SK-N-SH (cell line): ENCODE data around the gene BRAT1. TPM values are rescaled to one million over a fixed set of nuclear protein-coding genes. Genes with fewer than 3 reads are reported as not detected.

Experiments used
- CTCF ChIA-PET: fragments of 300-600, 350-600 bp; formaldehyde crosslinking; extraction: SDS; loops from one replicate; lab custom pipeline; 2021; lab: Yijun Ruan, JAX
- POLR2A ChIA-PET: fragments of 350-600 bp; sonication (Branson Sonifier 250); formaldehyde crosslinking; extraction: SDS; loops from one replicate; lab custom pipeline; 2020; ENCODE audit warnings: antibody characterized with exemption, inconsistent platforms; lab: Yijun Ruan, JAX
- DNase-seq: peaks from one replicate; pipeline ENCODE4 v3.0.0; 2012
- H2AFZ ChIP-seq: fragments of 200-600 bp; sonication (generic); 2 replicates; pipeline ENCODE4 v1.8.1; 2016; ENCODE audit warnings: antibody characterized with exemption, mild to moderate bottlenecking, low read depth
- H3F3A ChIP-seq: fragments of 200-600 bp; sonication (generic); replicated peaks from 2 replicates; pipeline ENCODE3; 2016; ENCODE audit warnings: antibody characterized with exemption, mild to moderate bottlenecking; ENCODE audit not compliant: insufficient read depth
- H3K27ac ChIP-seq, 2 experiments: fragments of 200-500 bp in 1 of 2; fragments of 200-600 bp in 1 of 2; sonication (Bioruptor generic) in 1 of 2; sonication (generic), shearing (Covaris generic) in 1 of 2; 2 replicates each; pipeline versions ENCODE4 v1.5.1 to v1.6.1; 2014 to 2016; ENCODE audit warnings: low read depth in 2 of 2, inconsistent platforms in 1 of 2, low read length in 1 of 2, mild to moderate bottlenecking in 1 of 2, mixed read lengths in 1 of 2
- H3K27me3 ChIP-seq: fragments of 200-600 bp; sonication (generic), shearing (Covaris generic); 2 replicates; pipeline ENCODE4 v1.6.1; 2016; ENCODE audit warnings: mixed run types; ENCODE audit not compliant: insufficient read depth
- H3K36me3 ChIP-seq, 2 experiments: fragments of 200-500 bp in 1 of 2; fragments of 200-600 bp in 1 of 2; sonication (Bioruptor generic) in 1 of 2; sonication (generic) in 1 of 2; replicated peaks in 1 of 2; 2 replicates each; pipeline versions ENCODE3 to v1.5.1; 2014 to 2016; ENCODE audit warnings: low read length in 1 of 2, mild to moderate bottlenecking in 1 of 2; ENCODE audit not compliant: insufficient read depth in 2 of 2, control insufficient read depth in 1 of 2
- H3K4me1 ChIP-seq, 2 experiments: fragments of 200-500 bp in 1 of 2; fragments of 200-600 bp in 1 of 2; sonication (Bioruptor generic) in 1 of 2; sonication (generic), shearing (Covaris generic) in 1 of 2; 2 replicates each; pipeline versions ENCODE4 v1.5.1 to v1.6.1; 2014 to 2016; ENCODE audit warnings: low read depth in 1 of 2, low read length in 1 of 2, mixed run types in 1 of 2; ENCODE audit not compliant: insufficient read depth in 2 of 2, control insufficient read depth in 1 of 2
- H3K4me2 ChIP-seq: fragments of 200-600 bp; sonication (generic), shearing (Covaris generic); 2 replicates; pipeline ENCODE4 v1.6.1; 2017; ENCODE audit warnings: mixed run types
- H3K4me3 ChIP-seq, 2 experiments: fragments of 200-500 bp in 1 of 2; fragments of 200-600 bp in 1 of 2; sonication (Bioruptor generic) in 1 of 2; sonication (generic), shearing (Covaris generic) in 1 of 2; 2 replicates each; pipeline versions ENCODE4 v1.5.1 to v1.8.1; 2014 to 2016; ENCODE audit warnings: low read depth in 2 of 2, inconsistent platforms in 1 of 2, low read length in 1 of 2, mild to moderate bottlenecking in 1 of 2, mixed read lengths in 1 of 2, moderate library complexity in 1 of 2
- H3K79me2 ChIP-seq: fragments of 200-600 bp; sonication (generic); 2 replicates; pipeline ENCODE4 v1.8.1; 2017; ENCODE audit warnings: mild to moderate bottlenecking; ENCODE audit not compliant: insufficient read depth
- H3K9ac ChIP-seq: fragments of 200-600 bp; sonication (generic); 2 replicates; pipeline ENCODE4 v1.6.1; 2017; ENCODE audit warnings: mixed run types
- H3K9me2 ChIP-seq: fragments of 200-600 bp; sonication (generic); 2 replicates; pipeline ENCODE4 v1.6.1; 2017; ENCODE audit warnings: mixed run types
- H3K9me3 ChIP-seq: fragments of 200-600 bp; sonication (generic); 2 replicates; pipeline ENCODE4 v1.6.1; 2017; ENCODE audit warnings: mixed run types, mild to moderate bottlenecking, moderate library complexity
- H4K20me1 ChIP-seq: fragments of 200-600 bp; sonication (generic); 2 replicates; pipeline ENCODE4 v1.6.1; 2017; ENCODE audit warnings: mild to moderate bottlenecking, mixed run types; ENCODE audit not compliant: insufficient read depth
- ELF1 ChIP-seq: IDR thresholded peaks from 2 replicates; pipeline ENCODE4 v1.4.0; 2012
- FOSL2 ChIP-seq: IDR thresholded peaks from 2 replicates; pipeline ENCODE4 v1.4.0; 2012; ENCODE audit warnings: low read depth, mild to moderate bottlenecking, moderate library complexity, borderline replicate concordance
- NRF1 ChIP-seq: IDR thresholded peaks from 2 replicates; pipeline ENCODE4 v1.6.1; 2012; ENCODE audit warnings: low read depth, mild to moderate bottlenecking, low read length
- RAD21 ChIP-seq: IDR thresholded peaks from 2 replicates; pipeline ENCODE4 v1.6.1; 2012; ENCODE audit warnings: mild to moderate bottlenecking, low read length
- RFX5 ChIP-seq: IDR thresholded peaks from 2 replicates; pipeline ENCODE4 v1.6.1; 2012; ENCODE audit warnings: mild to moderate bottlenecking, improper control_type of control experiment, low read length
- TEAD4 ChIP-seq: IDR thresholded peaks from 2 replicates; pipeline ENCODE4 v1.4.0; 2012; ENCODE audit warnings: mild to moderate bottlenecking, borderline replicate concordance; ENCODE audit not compliant: insufficient read depth
- WGBS: methylation state at CpG from one replicate; pipeline ENCODE4 v1.1.6; 2017; ENCODE audit warnings: low lambda C conversion rate; 5-methylcytosine and 5-hydroxymethylcytosine counted together
- polyA plus RNA-seq, 3 experiments: library from polyadenylated mRNA; depleted of rRNA; stranded (reverse); fragments of >200 nt; gene quantifications; 2 replicates each; pipeline ENCODE4 v1.2.3, GENCODE V29; 2012
- TF ChIP-seq, protein P1 (sequence below): IDR thresholded peaks from 2 replicates; pipeline ENCODE4 v1.4.0; 2012; ENCODE audit warnings: low read depth, borderline replicate concordance
- TF ChIP-seq, protein P2 (sequence below): IDR thresholded peaks from 2 replicates; pipeline ENCODE4 v1.6.1; 2012; ENCODE audit warnings: mild to moderate bottlenecking, low read depth, low read length, moderate library complexity

BRAT1 gene
- polyA plus RNA-seq, 1 of the 3 experiments (the other 2 are of a cell fraction): 36.2 TPM

DNA sequence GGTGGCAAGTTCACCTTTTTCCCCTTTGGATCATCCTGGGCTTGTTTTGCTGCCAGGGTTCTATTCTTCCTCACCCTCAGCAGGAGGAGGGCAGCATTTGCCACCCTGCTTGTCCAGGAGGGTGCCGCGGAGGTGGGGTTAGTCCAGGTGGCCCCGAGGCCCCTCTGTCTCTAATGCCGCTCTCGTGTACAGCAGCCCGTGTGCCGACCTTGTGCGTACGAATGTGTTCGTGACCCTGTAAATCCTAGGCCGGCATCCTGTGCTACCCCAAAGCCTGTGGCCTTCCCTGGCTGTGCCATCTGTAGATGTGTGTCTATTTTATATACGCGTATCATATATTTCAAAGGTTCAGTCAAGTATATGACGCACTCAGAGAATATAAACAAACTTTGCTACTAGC, 14.1 kb upstream of the BRAT1 start:
- H3K9me2 ChIP-seq: no peaks in the 10 kb centered on the region
- no peaks in the 10 kb centered on the region for H3K27me3 ChIP-seq
- no peaks in the 10 kb centered on the region for H3F3A ChIP-seq
- no peak for DNase-seq
- no peak overlapping the region for H2AFZ ChIP-seq
- H3K4me3 ChIP-seq: no peak overlapping the region
- peaks cover 10% of the 10 kb centered on the region; the same call in 1 of the 2 replicates for H3K79me2 ChIP-seq
- H4K20me1 ChIP-seq: no peaks in the 10 kb centered on the region
- no peaks in the 10 kb centered on the region for H3K9me3 ChIP-seq
- CTCF ChIA-PET: interaction anchor here (1.1 to 3.1 kb wide), 3 partner anchors 44 to 118 kb away, joined by 3 to 14 read pairs (median 4); no protein-coding TSS in a partner anchor
- WGBS: 97% methylated on average over 14 of the region's 14 CpGs
- TF ChIP-seq, protein P1, sequence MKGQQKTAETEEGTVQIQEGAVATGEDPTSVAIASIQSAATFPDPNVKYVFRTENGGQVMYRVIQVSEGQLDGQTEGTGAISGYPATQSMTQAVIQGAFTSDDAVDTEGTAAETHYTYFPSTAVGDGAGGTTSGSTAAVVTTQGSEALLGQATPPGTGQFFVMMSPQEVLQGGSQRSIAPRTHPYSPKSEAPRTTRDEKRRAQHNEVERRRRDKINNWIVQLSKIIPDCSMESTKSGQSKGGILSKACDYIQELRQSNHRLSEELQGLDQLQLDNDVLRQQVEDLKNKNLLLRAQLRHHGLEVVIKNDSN: no peak
- no peak for TF ChIP-seq FOSL2
- TF ChIP-seq ELF1: no peak
- no peak for TF ChIP-seq RFX5
- no peak for TF ChIP-seq NRF1
- TF ChIP-seq, protein P2, sequence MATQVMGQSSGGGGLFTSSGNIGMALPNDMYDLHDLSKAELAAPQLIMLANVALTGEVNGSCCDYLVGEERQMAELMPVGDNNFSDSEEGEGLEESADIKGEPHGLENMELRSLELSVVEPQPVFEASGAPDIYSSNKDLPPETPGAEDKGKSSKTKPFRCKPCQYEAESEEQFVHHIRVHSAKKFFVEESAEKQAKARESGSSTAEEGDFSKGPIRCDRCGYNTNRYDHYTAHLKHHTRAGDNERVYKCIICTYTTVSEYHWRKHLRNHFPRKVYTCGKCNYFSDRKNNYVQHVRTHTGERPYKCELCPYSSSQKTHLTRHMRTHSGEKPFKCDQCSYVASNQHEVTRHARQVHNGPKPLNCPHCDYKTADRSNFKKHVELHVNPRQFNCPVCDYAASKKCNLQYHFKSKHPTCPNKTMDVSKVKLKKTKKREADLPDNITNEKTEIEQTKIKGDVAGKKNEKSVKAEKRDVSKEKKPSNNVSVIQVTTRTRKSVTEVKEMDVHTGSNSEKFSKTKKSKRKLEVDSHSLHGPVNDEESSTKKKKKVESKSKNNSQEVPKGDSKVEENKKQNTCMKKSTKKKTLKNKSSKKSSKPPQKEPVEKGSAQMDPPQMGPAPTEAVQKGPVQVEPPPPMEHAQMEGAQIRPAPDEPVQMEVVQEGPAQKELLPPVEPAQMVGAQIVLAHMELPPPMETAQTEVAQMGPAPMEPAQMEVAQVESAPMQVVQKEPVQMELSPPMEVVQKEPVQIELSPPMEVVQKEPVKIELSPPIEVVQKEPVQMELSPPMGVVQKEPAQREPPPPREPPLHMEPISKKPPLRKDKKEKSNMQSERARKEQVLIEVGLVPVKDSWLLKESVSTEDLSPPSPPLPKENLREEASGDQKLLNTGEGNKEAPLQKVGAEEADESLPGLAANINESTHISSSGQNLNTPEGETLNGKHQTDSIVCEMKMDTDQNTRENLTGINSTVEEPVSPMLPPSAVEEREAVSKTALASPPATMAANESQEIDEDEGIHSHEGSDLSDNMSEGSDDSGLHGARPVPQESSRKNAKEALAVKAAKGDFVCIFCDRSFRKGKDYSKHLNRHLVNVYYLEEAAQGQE: no peak
- no peak for TF ChIP-seq RAD21
- TF ChIP-seq, all 33 proteins: peak for 0
- Histone ChIP-seq H3K36me3 (peaks cover 6 to 18% of the 10 kb centered on the region in 2 experiments), H3K9ac (no peak overlapping the region), H3K27ac (no peak overlapping the region), H3K4me2 (no peak overlapping the region), H3K4me1 (no peaks in the 10 kb centered on the region)
- POLR2A ChIA-PET: interaction anchor here (0.5 kb wide), 1 partner anchor 52 kb away, joined by 3 read pairs; no protein-coding TSS in a partner anchor

DNA sequence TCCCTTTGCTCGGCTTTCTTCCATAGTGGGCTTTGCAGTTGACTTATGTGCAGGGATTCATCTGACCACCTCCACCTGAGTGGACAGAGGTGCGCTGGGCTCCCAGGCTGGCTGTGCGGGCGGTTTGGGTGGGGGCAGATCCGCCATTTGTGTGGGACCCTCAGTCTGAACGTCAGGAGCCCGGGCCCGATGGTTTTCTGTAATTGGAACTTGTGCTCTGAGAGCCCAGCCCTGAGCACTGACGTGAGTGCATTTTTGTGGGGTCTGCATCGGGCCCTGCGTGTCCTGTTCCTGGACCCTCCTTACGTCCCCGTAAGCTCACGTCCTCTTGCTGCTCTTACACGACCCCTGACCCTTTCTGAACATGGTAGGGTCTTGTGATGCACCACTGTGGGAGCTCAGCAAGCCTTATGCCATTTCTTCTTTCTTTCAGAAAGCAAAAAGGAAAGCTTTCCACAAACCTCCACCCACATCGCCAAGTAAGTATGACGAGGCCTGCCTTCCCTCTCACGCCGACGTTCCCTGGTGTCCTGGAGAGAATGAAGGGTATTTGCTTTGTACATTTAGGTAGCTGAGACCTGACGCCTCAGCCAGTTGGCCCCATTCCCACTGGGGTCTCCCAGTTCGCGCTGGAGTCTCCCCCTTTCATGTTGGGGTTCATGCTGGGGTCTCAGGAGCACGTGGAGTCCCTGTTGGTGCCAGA, 13.3 kb upstream of the BRAT1 start:
- no peak for DNase-seq
- Histone ChIP-seq H3K4me1 (no peaks in the 10 kb centered on the region), H3K27me3 (no peaks in the 10 kb centered on the region), H3K36me3 (peaks cover 6 to 11% of the 10 kb centered on the region in 2 experiments), H3K9me3 (no peaks in the 10 kb centered on the region), H4K20me1 (no peaks in the 10 kb centered on the region), H3K9me2 (no peaks in the 10 kb centered on the region), H3K27ac (no peak overlapping the region), H3K4me3 (no peak overlapping the region), H2AFZ (no peak overlapping the region), H3K79me2 (peaks cover 18% of the 10 kb centered on the region; the same call in 1 of the 2 replicates), H3K4me2 (no peak overlapping the region), H3K9ac (no peak overlapping the region), H3F3A (no peaks in the 10 kb centered on the region)
- WGBS: 91% methylated on average over 20 of the region's 24 CpGs
- ChIA-PET POLR2A (interaction anchor here (0.5 kb wide), 1 partner anchor 52 kb away, joined by 3 read pairs; no protein-coding TSS in a partner anchor), CTCF (interaction anchor here (0.7 to 3.1 kb wide), 18 partner anchors 11 to 274 kb away, joined by 3 to 14 read pairs (median 4); partner anchors contain the start of gene GRIFIN)
- no peak for TF ChIP-seq TEAD4
